Measurements from ENCODE around the gene MIS18A. TPM values are rescaled to one million over a fixed set of nuclear protein-coding genes. Genes with fewer than 3 reads are reported as not detected.

Gene MIS18A
- total RNA-seq, 1 experiment from 2014 or later = 35.2 TPM

DNA sequence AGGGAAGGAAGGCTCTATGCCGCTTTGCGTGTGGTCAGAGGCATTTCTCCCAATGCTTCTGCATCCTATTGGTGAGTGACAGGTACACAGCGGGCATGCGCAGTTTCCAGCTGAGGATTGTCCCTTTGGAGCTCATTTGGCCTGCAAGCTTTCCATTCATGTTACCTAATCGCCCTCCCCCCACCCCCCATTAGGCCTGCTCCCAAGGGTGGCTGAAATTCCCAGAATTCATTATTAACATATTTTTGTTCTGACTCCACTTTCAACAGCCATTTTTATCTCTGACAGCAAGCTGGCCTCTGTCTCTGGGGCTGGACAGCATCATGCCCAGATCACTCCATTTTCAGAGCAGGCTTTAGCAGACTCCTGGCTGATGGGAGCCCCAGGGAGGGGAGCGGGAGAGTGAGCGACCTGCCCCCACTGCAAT, 25.6 kb downstream of the MIS18A start:
- DNase-seq (ENCODE audit: low read depth) = peak; percentile 5

DNA sequence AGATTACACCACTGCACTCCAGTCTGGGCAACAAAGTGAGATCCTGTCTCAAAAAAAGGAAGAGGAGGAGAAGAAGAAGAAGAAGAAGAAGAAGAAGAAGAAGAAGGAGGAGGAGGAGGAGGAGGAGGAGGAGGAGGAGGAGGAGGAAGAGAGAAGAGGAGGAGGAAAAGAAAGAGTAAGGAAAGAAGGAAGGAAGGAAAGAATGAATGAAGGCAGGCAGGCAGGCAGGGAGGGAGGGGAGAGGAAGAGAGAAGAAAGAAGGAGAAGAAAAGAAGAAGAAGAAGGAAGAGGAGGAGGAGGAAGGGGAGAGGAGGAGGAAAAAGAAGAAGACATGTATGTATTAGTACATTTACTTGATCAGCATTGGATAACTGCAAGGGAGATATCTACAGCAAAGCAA, 26.7 kb downstream of the MIS18A start:
- DNase-seq (ENCODE audit: low read depth) = no peak

DNA sequence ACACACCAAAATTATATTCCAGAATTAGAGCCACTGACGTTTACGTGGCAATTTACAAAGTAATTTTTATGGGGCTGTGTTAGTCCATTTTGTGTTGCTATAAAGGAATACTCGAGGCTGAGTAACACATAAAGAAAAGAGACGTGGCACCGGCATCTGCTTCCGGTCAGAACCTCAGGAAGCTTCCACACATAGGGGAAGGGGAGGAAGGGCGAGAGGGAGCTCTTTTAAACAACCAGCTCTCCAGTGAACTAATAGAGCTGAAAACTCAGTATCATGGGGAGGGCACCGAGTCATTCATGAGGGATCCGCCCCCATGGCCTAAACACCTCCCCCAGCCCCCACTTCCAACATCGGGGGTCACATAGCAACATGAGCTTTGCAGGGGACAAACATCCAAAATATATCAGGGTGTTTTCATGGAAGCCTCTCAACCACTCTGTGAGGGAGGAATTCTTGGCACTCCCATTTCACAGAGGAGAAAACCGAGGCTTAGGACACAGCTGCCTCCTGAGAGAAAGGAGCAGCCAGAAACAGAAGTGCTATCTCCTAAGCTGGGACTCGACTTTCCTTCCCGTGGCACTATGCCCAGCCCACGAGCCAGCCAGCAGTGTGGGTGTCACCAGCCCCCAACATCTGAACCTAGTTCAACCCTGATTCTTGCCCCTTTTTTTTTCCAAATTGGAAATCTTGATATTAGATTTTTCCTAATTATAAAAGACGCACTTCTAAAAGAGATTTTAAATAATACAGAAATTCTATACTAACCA, 29.2 kb downstream of the MIS18A start:
- no peak for DNase-seq (ENCODE audit: low read depth)

DNA sequence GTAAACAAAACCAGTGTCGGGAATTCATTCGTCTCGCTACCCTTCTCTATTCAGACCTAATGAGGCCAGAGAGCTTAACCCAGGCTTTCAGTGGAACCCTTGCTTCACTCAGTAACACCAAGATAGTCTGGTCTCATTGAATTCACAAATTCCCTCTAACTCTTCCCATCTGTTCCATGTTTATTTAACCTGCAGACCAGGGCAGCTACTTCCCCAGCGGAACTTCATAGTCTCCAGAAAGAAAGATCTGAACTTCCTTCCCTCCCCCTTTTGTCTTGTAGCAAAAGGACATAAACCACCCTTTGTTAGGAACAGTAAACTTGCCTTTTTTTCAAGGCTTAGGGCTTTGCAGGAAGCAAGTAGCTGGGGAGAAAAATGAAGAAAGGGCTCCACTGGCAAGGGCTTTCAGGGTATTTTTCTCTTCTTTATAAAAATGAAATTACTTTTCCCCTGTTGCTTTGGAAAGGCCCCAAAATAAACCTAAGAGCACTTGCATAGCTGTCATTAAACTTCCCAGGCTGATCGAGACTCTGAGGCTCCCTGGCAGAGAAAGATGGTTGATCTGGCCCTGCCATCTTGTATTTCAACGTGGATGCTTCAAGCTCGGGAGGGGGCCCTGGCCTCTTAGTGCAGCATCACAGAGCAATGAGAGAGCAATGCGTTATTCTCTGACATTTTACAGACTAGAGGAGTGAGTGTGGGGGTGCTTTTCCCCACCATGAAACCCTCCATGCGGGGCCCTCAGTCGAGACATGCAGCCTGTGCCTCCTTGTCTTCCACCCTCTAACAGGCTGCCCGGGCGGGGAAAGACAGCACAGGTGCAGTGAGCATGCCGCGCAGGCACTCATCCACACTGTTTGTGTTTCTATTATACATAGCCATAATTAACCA, 30.0 kb downstream of the MIS18A start:
- DNase-seq (ENCODE audit: low read depth) = no peak

DNA sequence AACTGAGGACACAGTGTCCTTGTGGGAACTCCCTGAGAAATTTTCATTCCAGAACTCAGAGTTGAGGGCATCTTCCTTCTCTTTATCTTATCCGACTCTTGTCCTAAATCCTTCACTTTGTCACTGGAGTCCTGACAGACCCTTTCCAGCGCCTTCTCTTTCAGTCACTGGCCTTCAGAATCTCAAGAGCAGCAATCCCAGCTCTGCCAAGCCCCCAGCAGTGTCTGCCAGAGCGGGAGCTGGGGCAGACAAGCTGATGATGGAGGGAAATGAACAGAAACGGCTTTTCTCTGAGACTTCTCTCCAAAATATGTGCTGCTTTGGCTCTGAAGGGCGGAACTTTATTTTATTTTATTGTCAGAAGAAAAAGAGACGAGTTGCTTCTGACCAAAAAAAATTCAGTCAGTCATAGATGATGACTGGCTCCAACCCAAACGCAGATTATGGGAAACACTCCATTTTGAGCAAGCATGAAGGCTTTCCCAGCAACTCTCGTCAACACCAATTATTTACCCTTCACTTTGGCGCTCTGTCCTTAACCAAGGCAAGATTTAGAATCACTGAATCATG, 32.2 kb downstream of the MIS18A start:
- no peak for DNase-seq (ENCODE audit: low read depth)

DNA sequence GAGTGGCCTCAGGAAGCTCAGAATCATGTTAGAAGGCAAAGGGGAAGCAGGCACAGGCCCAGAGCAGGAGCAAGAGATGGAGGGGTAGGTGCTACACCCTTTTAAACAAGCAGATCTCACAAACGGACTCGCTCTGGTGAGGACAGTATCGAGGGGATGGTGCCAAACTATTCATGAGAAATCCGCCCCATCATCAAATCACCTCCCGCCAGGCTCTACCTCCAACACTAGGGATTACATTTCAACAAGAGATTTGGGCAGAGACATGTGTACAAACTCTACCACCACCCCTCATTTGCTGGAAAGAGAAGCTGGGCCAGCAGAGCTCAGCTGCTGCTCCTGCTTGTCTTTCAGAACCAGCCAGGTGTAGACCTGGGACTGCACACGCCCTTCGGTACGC, 32.9 kb downstream of the MIS18A start:
- no peak for DNase-seq (ENCODE audit: low read depth)

DNA sequence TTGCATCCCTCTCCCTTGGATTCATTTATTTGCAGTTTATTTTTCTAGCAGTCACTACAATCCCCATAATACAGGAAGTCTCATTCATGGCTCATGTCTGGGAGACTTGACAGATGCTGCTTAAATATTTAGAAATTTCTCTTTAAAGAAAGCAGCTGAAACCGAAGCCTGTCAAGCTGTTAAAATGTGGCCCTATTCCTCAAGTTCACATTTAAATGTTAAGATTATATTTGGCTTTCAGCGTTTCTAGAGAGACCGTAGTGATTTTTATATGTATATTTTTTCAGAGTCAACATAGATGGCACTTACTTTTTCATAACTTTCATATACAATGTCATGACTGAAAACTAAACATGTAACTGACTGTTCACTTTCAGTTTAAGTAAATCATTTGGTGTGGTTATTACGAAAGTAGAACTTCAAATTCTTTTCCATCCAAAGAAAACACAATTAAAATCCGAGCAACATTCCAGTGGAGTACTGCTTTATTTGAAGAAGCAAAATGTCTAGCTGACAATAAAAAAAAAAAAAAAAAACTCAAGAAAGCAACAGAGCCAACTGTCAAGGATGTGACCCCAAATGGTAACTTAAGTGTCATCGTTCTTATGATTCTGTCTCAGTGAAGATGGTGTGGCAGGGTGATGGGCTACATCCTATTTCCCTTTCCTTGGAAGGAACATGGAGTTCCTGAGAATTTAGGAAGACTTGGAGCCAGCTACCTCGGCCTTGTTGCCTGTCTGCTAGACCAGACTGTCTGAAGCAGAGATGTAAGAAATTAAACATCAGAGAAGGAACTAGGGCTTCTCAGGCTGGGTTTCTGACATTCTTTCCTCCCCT, 37.8 kb downstream of the MIS18A start:
- no peak for DNase-seq (ENCODE audit: low read depth)

DNA sequence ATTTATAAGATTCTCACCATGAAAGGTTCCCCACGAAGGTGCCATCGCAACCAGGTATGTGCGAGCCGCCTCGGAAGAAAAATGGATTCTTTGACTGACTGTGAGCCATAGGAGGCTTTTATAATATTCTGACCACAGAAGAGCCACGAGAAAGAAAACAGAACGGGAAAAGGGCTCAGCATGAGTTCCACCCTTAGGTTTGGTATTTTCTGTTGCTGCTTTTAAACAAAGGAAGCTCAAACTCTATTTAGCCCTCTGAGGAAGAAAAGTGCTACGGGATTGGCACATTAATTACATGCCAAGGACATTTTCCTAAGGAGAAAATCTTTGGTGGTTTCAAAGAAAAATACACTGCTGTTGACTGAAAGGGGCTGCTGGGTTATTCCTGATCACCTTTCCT, 39.3 kb downstream of the MIS18A start:
- no peak for DNase-seq (ENCODE audit: low read depth)

DNA sequence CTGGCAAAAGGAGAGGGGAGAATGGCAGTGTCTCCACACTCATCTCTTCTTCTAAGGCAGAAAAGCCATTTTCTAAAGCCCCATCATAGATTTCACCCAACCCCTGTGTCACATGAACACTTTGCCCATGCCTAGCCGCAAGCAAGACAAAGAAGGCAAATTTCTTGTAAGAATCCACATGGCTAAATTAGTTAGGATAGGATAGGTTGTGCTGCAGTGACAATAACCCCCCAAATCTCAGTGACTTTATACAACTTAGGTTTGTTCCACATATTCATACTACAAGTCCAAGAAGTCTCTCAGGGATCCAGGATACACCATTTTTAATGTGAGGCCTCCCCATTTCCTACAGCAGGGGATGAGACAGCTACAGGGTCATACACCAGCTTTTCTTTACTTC, 40.8 kb downstream of the MIS18A start:
- DNase-seq (ENCODE audit: low read depth) = no peak

DNA sequence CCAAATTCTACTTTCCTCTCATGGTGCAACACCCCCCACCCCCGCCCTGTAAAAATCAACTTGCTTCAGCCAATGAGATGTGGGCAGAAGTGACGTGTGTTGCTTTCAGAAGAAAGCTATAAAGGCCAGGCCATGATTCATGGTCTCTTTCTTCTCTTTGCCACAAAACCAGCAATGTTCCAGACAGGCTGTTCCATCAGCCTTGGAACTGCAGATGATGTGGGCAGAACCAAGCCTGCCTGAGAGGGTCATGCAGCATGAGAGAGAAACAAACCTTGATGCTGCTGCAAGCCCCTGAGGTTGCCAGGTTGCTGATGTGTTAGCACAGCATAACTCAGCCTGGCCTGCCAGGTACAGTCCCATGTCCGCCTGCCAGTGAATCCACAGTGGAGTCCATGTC, 41.8 kb downstream of the MIS18A start:
- no peak for DNase-seq (ENCODE audit: low read depth)

DNA sequence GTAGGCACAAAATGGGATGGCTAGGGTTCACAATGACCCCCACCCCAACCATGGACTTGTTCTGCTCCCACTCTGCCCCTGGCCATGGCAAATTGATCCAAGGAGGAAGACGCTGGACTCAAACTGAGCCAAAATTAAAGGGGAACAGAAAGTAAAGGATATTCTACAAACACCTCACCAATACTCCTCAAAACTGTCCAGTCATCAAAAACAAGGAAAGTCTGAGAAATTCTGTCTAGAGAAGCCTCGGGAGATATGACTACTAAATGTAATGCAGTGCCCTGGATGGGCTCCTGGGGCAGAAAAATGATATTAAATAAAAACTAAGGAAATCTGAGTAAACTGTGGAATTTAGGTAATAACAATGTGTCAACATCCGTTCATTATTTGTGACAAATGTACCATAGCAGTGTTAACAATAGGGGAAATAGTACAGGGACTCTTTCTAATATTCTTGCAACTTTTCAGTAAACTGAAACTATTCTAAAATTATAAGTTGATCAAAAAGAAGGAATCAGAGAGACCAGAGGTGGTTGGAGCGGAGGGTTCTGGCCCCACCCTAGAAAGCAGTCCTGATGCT, 45.0 kb downstream of the MIS18A start:
- no peak for DNase-seq (ENCODE audit: low read depth)

DNA sequence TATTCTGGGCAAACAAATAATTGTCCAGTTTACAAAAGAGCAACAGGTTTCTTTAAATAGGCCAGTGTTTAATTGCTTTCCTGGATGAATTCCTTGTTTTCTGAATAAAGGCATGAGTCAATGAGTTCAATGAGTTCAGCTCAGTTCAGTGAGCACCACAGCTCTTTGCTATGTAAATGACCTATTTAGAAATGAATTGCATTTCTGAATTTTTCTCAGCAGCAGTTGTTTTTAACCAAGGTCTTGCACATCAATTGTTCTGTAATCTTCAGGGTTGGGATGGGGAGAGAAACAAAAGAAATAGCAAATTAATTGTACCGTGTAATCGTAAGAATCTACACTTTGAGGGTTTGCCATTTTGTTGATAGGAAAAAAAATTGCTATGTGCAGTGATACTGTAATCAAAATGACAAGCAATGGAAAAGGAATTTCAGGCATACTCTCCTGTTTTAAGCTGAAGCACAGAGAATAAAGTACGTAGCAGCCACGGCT, 45.7 kb downstream of the MIS18A start:
- DNase-seq (ENCODE audit: low read depth) = no peak

DNA sequence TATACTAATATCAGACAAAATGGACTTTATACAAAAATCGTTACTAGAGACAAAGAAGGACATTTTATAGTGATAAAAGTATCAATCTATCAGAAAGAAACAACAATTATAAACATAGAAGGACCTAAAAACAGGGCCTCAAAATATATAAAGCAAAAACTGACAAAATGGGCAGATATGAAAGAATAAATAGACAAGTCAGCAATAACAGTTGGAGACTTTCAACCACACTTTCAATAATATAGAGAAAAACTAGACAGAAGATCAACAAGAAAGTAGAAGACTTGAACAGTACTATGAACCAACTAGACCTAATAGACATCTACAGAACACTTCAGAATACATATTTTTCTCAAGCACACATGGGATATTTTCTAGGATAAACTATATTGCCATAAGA, 52.4 kb downstream of the MIS18A start:
- DNase-seq (ENCODE audit: low read depth) = no peak

Other genes starting within 250 kb of the MIS18A start
- not detected in 2 replicates for gene MRAP, start 19.8 kb upstream of the MIS18A start, total RNA-seq (2014; rRNA removed; shearing (Covaris generic))
- 8.9 and 18.1 TPM in 2 replicates for gene URB1, start 114.0 kb upstream of the MIS18A start, total RNA-seq (2014; rRNA removed; shearing (Covaris generic))
- gene EVA1C, start 133.7 kb upstream of the MIS18A start, total RNA-seq (2014; rRNA removed; shearing (Covaris generic)) = 8.1 and 10.4 TPM in 2 replicates

Measured in M059J (cell line).